ENCODE results near the gene PRPS1.
A peak's percentile ranks its signal among the peaks of the same experiment; 100 is the strongest.
"Not testable (repeated sequence)": the region's sequence is repeated elsewhere in the genome, so short reads cannot be mapped to it uniquely, and the experiment has no call there.

PRPS1 gene

GRCh38 chrX:107627838-107628661, at the start of gene PRPS1:
Gene PRPS1, plus strand, starts transcription at chrX:107628510. Its CDS starts 119 bp downstream, at chrX:107628629.
- DNase-seq, result peak; percentile 82

GRCh38 chrX:107579956-107580355, 48.4 kb upstream of the PRPS1 start:
- DNase-seq, result no peak

DNA sequence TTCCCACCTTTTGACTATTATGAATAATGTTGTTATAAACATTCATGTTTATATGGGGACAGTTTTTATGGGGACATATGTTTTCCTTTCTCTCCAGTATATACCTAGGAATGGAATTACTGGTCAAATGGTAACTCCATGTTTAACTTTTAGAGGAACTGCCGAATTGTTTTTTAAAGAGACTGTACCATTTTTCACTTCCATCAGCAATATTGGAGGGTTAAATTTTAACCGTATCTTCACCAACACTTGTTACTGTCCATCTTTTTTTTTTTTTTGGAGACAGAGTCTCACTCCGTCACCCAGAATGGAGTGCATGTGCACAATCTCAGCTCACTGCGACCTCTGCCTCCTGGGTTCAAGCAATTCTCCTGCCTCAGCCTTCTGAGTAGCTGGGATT, 46.4 kb upstream of the PRPS1 start:
- DNase-seq, result no peak

DNA sequence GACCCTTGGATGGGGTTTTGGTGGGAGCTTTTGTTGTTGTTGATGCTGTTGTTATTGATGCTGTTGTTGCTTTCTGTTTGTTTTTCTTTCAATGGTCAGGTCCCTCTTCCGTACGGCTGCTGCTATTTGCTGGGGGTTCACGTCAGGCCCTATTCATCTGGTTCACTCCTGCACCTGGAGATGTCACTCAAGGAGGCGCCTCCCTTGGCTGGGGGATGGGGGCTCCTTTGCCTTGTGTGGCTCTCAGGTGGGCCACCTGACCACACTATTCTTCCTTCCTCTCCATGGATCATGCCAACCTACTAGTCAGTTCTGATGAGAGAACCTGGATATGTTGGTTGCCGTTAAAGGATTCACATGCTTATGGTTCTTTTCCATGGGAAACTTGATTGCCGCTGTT, 39.1 kb upstream of the PRPS1 start:
- no peak for DNase-seq

GRCh38 chrX:107596651-107597050, 31.7 kb upstream of the PRPS1 start:
- DNase-seq, result no peak

DNA sequence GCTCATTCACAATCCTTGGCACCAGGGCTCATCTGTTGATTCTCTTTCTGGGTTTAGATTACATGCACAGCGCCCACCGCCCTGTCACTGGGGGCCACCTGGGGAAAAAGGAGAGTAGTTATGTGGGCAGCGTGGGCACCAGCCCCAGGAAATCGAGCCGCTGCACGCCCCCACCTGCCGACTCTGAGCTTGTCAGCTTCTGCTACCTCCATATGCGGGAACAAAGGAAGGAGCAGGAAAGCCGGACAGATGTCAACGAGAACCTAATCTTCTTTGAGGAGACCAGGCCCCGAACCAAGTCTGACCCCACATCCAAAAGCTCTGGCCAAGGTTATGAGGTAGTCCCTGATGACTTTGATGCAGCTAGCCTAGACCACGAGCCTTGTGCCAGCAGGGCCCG, 31.0 kb upstream of the PRPS1 start:
- no peak for DNase-seq

DNA sequence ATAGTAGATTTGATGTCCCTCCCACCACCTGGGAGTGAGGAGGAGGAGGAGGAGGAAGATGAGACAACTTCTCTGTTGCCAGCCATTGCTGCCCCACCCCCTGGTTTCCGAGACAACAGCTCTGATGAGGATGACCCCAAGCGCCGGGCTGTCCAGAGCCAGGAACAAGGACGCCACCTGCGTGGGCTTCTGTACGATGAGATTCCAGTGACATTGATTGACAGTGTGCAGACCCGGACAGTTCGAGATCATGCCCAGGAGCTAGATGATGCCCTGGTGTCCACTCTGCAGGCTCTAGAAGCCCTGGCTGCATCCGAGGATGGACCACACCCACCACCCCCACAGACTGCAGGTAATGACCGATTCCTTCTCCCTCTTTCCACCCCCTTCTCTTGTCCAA, 30.5 kb upstream of the PRPS1 start:
- no peak for DNase-seq

- DNase-seq, result no peak
Observed at GRCh38 chrX:107599450-107599861, 28.9 kb upstream of the PRPS1 start.

DNA sequence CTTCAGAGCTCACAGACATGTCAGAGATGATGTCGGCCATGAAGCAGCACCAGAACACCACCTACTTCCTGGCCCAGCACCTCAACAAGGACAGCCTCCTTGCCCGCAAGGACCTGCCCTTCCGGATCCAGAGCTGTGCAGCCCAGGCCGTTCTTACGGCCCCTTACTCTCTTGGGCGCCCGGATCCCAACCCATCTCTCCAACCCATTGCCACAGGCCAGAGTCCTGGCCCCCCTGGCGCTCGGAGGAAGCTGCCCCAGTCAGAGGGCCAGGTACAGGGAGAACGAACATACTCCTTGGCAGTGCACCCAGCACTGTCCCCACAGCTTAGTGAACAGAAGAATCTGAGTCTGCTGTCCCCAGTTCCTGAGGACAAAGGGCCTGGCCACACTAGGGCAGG, 27.9 kb upstream of the PRPS1 start:
- no peak for DNase-seq

GRCh38 chrX:107601326-107601725, 27.0 kb upstream of the PRPS1 start:
- DNase-seq, result no peak

- DNase-seq, result no peak
Observed at GRCh38 chrX:107601759-107602158, 26.6 kb upstream of the PRPS1 start.

GRCh38 chrX:107602694-107603239, 25.5 kb upstream of the PRPS1 start:
- no peak for DNase-seq

DNA sequence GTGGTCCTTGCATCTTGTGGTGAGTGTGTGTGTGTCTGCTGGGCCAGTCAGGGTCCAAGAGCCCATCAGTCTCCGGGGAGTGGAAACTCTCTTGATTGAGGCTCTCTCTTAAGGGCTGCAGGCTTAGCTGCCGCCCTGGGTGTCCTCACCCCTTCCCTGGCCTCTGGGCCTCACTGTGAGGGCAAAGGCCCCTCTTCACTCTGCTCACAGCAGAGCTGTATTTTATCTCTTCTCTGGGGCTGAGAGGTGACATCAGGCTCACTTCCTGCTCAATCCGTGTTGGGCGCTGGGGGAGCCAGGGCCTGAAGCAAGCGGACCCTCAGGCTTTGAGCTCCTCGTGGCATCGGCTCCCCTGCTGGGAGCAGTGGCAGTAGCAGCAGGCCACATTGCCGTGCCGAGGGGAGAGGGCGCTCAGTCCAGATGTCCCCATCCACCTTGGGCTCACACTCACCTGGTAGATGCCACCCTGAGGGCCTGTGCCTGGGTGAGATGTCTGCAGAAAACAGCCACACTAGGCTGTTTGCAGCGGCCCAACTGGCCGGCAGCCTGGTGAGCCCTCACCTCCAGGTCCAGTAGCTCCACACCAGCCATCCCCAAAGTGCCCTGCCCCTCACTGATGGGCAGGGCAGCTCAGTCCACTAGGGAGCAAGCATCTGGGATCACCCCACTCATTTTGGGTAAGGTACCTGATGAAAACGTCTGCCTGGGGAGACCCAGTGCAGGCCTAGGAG, 24.7 kb upstream of the PRPS1 start:
- no peak for DNase-seq

DNA sequence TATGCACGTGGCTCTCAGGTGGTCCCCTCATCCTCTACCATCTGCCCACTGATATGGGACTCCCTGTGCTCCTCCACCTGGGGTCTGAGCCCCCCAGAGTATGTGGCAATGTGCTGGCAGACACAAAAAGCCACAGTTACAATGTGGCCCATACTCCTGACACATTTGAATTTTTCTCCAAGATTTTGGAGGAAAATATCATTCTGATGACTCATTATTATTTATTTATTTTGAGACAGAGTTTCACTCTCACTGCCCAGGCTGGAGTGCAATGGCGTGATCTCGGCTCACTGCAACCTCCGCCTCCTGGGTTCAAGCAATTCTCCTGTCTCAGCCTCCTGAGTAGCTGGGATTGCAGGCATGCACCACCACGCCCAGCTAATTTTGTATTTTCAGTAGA, 19.2 kb upstream of the PRPS1 start:
- not testable (repeated sequence) for DNase-seq

DNA sequence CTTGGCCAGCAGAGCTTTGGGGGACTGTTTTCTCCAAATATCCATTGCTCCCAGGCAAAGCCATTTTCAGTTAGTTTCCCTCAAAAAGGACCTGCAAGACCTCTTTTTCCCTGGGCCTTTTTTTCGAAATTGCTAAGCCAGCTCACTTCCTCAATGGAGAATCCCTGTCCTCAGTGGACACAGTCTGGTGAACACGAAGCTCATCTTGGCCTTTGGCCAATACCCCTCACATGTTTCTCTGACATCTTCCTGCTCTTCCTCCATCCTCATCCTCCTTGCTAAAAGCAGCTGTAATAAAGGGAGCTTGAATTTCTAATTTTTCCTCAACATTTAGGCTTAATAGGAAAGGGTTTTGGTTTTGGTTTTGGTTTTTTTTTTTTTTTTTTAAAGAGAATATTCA, 17.6 kb upstream of the PRPS1 start:
- no peak for DNase-seq

- DNase-seq, result no peak
Observed at GRCh38 chrX:107619885-107620322, 8.4 kb upstream of the PRPS1 start.

GRCh38 chrX:107624893-107625292, 3.4 kb upstream of the PRPS1 start:
- DNase-seq, result no peak

GRCh38 chrX:107625739-107626138, 2.6 kb upstream of the PRPS1 start:
- DNase-seq, result no peak

DNA sequence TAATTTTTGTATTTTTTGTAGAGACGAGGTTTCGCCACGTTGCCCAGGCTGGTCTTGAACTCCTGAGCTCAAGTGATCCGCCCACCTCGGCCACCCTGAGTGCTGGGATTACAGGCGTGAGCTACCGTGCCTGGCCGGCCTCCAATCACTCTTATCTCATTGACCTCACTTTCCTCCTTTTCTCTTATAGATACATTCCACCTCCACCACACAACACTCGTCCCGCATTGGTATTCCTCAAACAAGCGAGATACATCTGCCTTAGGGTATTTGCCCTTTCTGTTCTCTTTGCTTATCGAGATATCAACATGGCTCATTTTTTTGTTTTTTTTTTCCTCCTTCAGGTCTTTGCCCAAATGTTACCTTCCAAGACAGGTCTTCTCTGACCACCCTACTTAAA, 1.8 kb upstream of the PRPS1 start:
- DNase-seq, result no peak

DNA sequence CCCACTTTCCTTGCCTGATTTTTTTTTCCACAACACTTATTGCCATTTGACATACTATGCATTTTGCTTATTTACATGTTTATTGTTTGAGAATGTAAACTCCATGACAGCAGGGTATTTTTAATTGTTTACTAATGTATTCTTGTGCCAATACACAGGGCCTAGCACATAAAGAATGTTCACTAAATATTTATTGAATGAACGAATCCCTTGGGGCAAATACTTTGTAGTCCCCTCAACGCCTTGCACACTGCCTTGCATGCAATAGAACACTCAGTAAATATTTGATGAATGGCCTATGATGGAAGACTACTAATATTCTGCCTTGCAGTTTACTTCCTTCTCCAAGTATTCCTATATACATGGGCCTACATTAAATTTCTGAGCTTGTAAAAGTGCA, 1.4 kb upstream of the PRPS1 start:
- DNase-seq, result no peak

DNA sequence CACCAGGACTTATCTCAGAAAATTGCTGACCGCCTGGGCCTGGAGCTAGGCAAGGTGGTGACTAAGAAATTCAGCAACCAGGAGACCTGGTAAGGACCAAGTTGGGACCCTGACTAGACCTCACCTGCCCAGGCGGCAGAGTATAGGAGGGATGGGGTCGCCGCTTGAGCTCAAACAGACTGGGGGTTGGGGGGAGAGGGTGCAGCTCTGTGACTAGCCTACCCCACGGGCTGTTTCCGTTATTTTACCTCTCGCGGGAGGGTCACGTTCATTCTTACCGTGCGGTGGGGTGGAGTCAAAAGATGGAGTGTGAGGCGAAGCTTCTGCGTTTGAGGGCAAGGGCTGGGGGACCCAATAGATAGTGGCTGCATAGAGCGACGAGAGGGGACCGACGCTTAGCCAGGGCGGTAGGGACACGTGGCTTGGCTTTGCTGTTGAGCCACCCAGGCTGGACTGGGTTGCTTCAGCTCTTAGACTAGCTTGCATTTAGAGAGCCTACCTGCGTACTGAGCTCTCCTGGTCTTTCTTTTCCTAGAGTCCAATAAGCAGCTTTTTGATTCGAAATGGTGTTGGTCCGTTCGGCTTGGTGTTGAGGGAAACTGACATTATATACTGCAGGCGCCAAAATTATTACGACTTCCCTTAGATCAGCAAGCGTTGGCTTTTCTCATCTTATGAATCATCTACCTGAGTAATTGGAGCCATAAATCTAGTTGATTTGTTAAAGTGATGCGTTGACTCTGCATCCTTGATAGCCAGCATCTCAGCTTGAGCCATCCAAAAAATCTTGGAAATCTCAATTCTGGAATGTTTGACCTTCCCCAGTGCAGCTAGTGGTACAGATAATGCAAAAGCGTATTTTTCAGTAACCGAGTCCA, 591 bp downstream of the PRPS1 start:
- DNase-seq, result no peak

DNA sequence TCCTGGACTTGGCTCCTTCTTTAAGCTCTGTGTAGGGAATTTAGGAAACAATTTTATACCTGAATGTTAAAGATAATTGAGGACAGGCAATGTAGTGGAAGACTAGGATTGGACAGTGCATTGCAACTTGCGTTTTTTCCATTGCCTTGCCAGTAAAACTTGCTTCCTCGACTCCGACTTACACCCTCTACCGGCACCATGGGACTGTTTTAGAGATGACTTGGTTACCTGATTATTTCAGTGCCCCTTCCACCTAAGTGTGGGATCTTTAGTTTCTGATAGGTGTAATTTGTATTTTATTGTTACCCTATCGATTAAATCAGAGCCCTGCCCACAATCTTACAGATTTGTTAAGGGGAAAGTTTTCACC, 1.2 kb downstream of the PRPS1 start:
- DNase-seq, result no peak

DNA sequence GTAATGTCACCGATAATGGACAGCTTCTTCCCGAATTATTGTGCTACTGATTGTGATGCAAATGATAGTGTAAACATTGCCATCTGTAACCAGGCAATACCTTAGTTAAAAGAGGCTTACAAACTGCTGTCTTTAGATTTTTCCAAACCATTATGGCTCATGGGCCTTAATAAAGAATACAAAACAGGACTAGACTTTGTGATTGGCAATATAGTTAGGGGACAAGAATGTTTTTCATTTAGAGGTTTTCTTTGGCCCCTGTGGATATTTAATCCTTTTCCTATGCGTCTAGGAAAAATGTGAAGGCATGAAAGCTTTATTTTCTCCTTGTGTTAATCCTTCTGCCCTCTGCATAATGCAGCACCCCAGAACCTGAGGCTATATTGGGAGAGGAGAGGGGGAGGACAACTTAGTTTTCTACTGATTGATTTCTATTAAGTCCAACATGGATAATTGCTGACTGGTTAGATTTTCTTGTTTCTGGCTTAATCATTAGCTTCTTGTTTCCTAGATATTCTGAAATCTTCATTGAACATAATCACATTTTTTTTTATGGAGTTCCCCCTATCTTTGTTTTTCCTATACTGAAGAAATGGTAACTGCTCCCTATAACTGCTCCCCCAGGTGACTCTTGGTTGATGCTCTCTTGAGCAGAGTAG, 1.9 kb downstream of the PRPS1 start:
- DNase-seq, result no peak
